AML-193 (cell line): ENCODE results near the gene MRGPRX4.
"Not testable (repeated sequence)": the region's sequence is repeated elsewhere in the genome, so short reads cannot be mapped to it uniquely, and the experiment has no call there.

ENCODE experiments used
- DNase-seq, 2 experiments: peaks; one replicate each; lab custom pipeline; 2025; lab: John Stamatoyannopoulos, UW

MRGPRX4 gene

GRCh38 chr11:18172666-18173065 is at the start of gene MRGPRX4:
Gene MRGPRX4 (plus strand): TSS chr11:18172837. CDS start chr11:18173257, 420 bp downstream.
- DNase-seq: no peak

DNA sequence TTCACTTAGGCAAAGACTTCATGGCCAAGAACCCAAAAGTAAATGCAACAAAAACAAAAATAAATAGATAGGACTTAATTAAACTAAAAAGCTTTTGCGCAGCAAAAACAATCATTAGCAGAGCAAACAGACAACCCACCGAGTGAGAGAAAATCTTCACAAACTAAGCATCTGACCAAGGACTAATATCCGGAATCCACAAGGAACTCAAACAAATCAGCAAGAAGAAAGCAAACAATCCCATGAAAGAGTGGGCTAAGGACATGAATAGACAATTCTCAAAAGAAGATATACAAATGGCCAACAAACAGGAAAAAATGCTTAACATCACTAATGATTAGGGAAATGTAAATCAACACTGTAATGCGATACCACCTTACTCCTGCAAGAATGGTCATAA is 41.5 kb upstream of the MRGPRX4 start:
- not testable (repeated sequence) for DNase-seq

- DNase-seq: no peak
These were observed 40.3 kb upstream of the MRGPRX4 start, which contains the start of gene MRGPRX3 for GRCh38 chr11:18132341-18132740. Gene MRGPRX3 (plus strand): TSS chr11:18132571. CDS start chr11:18137203, 4,632 bp downstream.

GRCh38 chr11:18135308-18135707 is 37.3 kb upstream of the MRGPRX4 start:
- DNase-seq: no peak

GRCh38 chr11:18137186-18137800 is 35.3 kb upstream of the MRGPRX4 start:
- no peak for DNase-seq

GRCh38 chr11:18140145-18140544 is 32.5 kb upstream of the MRGPRX4 start:
- no peak for DNase-seq

DNA sequence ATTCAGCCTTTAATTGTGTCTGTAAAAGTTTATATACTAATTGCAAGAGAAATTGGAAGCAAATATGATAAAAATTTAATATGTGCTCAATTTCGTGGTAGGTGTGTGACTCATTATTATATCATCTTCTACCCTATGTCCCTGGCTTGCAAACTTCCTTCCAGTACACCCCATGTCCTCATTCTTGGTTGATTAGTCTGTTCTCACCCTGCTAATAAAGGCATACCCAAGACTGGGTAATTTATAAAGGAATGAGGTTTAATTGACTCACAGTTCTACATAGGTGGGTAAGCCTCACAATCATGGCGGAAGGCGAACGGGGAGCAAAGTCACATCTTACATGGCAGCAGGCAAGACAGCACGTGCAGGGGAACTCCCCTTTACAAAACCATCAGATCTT is 28.4 kb upstream of the MRGPRX4 start:
- no peak for DNase-seq

DNA sequence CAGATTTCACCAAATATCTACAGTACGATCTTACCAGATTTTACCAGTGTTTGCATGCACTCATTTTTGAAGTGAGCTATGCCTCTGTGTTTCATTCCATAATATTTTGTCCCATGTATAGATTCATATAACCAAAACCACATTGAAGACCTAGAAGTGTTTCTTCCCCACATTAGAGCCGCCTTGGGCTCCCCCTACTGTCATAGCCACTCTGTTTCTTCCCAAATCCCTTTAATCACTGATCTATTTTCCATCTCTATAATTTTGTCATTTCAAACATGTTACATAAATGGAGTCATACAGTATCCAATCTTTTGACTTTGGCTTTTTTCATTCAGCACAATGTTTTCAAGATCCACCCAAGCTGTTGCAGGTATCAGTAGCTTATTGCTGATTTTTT is 27.6 kb upstream of the MRGPRX4 start:
- no peak for DNase-seq

- DNase-seq: no peak
These were observed 26.8 kb upstream of the MRGPRX4 start for GRCh38 chr11:18145837-18146236.

DNA sequence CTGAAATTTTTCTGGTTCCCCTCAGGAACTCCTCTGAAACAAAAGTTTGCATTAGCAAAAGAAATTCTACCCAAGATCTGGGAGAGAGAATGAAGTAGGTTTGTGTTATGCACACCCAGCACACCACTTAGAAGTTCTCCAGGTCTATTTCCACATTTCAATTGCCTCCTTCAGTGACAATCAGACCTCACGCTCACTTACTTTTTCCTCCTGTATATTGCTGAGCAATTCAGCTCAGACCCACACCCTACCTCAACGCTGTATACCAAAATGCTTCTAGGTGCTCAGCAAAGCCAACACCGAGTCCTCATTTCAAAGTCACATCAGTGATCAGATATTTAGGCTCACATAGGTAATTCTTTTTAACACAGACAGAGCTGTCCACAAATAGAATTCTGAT is 21.1 kb upstream of the MRGPRX4 start:
- DNase-seq: no peak

DNA sequence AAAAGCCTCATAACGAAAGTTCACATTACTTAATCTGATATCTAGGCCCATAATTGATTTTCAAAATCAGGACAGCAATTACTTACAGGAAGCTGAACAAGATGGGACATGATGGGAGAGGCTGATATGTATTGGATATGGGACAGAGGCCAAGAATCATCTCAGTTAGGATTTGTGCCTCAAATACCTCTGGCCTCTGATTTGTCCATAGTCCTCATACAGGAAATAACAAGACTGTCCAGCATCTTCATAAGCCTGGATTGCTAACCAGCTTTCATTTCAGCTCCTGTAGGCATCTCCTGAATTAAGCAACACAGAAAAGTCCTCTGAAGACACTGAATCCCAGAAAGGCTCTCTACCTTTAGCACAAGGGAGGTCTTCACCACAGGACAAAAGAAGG is 4.3 kb upstream of the MRGPRX4 start:
- DNase-seq: no peak

- peak in 1 of 2 experiments; percentile 6 for DNase-seq
These were observed 1.1 kb upstream of the MRGPRX4 start for GRCh38 chr11:18171377-18172000.

- no peak for DNase-seq
These were observed 709 bp downstream of the MRGPRX4 start for GRCh38 chr11:18173225-18173866.

- DNase-seq: no peak
These were observed 16.2 kb downstream of the MRGPRX4 start for GRCh38 chr11:18188796-18189195.

GRCh38 chr11:18189476-18190245 is 17.0 kb downstream of the MRGPRX4 start:
- DNase-seq: not testable (repeated sequence)

DNA sequence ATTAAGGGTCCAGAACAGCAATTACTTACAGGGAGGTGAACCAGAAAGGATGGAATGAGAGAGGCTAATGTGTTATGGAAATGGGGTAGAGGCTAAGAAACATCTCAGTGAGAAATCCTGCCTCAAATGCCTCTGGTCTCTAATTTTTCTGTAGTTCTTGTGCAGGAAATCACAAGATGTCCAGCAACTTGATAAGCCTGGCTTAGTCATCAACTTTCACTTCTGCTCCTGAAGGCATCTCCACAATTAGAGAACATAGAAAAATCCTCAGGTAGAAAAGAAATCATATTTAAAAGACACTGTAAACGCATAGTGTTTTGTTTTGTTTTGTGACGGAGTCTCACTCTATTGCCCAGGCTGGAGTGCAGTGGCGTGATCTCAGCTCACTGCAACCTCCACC is 18.7 kb downstream of the MRGPRX4 start:
- no peak for DNase-seq

DNA sequence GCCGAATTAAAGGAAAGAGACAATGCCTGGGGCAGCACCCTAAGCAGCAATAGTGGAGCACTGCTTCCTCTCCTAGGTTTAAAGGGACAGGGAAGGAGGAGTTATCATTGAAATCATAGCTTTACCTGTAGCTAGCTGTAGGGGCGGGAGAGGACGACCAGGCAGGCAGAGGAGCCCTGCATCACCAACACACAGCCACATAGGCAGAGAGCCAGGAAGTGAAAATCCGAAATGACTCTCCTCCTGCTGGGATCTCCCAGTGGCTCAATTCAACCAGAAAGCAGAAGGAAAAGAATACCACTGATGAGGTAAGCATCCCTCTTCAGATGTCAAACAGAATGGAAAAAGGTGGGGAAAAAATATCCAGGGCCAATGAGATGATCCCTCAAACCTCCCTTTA is 20.4 kb downstream of the MRGPRX4 start:
- DNase-seq: no peak

- DNase-seq: no peak
These were observed 23.9 kb downstream of the MRGPRX4 start for GRCh38 chr11:18196532-18196931.

DNA sequence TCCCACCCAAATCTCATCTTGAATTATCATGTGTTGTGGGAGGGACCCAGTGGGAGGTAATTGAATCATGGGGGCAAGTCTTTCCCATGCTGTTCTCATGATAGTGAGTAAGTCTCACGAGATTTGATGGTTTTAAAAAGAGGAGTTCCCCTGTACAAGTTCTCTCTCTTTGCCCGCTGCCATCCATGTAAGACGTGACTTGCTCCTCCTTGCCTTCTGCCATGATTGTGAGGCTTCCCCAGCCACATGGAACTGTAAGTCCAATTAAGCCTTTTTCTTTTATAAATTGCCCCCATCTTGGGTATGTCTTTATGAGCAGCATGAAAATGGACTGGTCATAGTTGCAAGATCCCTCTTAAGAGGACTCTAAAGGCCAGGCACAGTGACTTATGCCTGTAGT is 25.1 kb downstream of the MRGPRX4 start:
- not testable (repeated sequence) for DNase-seq

GRCh38 chr11:18203723-18204122 is 31.1 kb downstream of the MRGPRX4 start:
- DNase-seq: peak in 1 of 2 experiments; percentile 8

GRCh38 chr11:18204220-18204619 is 31.6 kb downstream of the MRGPRX4 start:
- no peak for DNase-seq

DNA sequence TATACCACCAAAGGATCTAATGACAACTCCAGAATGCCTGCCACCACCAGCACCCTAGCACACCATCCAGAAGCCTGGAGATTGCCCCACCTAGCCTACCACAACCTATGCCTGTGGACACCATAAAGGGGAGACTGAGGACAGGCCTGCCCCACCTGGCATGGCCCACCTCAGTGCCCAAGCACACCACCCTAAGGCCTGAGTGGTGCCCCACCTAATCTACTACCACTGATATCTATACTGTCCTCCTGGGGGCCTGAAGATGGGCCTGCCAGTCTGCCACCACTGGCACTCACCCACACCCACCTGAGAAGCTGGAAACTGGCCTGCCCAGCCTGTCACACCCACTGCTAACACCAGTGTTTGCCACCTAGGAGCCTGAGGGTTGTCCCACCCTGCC is 32.1 kb downstream of the MRGPRX4 start:
- no peak for DNase-seq

DNA sequence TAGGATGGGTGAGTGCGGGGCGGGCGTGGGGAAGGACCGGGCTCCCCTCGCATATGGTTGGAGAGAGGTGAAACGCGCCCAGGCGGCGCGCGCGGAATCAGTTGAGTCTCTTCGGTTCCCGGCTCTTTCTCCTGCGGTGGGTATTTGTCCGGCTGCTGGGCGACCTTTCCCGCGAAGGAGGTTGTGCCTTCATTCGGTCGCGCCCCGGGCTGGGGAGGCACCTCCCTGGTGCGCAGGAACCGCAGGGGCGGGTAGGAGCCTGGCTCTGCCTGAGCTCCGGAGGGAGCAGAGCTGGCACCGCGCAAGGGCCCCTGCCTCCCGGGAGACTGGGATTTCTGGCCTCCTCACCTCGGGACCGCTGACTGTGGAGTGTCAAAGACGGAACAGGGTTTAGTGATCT is 36.4 kb downstream of the MRGPRX4 start:
- no peak for DNase-seq
